B cell (primary cell): ENCODE results near the gene ANKRD23. TPM values are rescaled to one million over a fixed set of nuclear protein-coding genes. Genes with fewer than 3 reads are reported as not detected.
A peak's percentile ranks its signal among the peaks of the same experiment; 100 is the strongest.

ENCODE experiments used
- ATAC-seq: fragments of 200-7000 bp; cut with Tn5 transposase; one replicate; pipeline ENCODE4 v1.10.0; 2021; ENCODE audit warnings: low read depth, mild to moderate bottlenecking, moderate number of reproducible peaks, moderate library complexity
- CTCF ChIA-PET: fragments of 350-600 bp; sonication (Branson Sonifier 250); formaldehyde crosslinking; loops from one replicate; lab custom pipeline; 2021; ENCODE audit warnings: antibody characterized with exemption, inconsistent platforms; lab: Charles Lee
- POLR2A ChIA-PET: fragments of 350-600 bp; sonication (Branson Sonifier 250); formaldehyde crosslinking; loops from one replicate; lab custom pipeline; 2021; ENCODE audit warnings: antibody characterized with exemption; lab: Charles Lee
- DNase-seq: peaks from one replicate; pipeline ENCODE4 v3.0.0; 2013
- H2AFZ ChIP-seq: 2 replicates; pipeline ENCODE4 v1.6.1; 2012; ENCODE audit warnings: mild to moderate bottlenecking, low read depth, low read length; ENCODE audit not compliant: insufficient read depth, poor library complexity, severe bottlenecking
- H3K27ac ChIP-seq, 2 donors: 1 replicate in 1 of 2; 2 replicates in 1 of 2; pipeline ENCODE4 v1.5.1; 2012 to 2013; ENCODE audit warnings: low read length in 2 of 2, mild to moderate bottlenecking in 2 of 2, moderate library complexity in 1 of 2
- H3K27me3 ChIP-seq, 4 experiments: fragments of 200-600 bp in 1 of 4; sonication (generic) in 1 of 4; replicated peaks in 1 of 4; 1 replicate in 2 of 4; 2 replicates in 2 of 4; pipeline versions ENCODE4 v1.6.1 to v1.7.0; 2013 to 2016; ENCODE audit warnings: low read length in 3 of 4, mild to moderate bottlenecking in 2 of 4, mixed read lengths in 1 of 4, moderate library complexity in 1 of 4; ENCODE audit not compliant: insufficient read depth in 4 of 4, control insufficient read depth in 3 of 4; ENCODE audit errors: control extremely low read depth in 1 of 4
- H3K36me3 ChIP-seq, 2 experiments: replicated peaks in 1 of 2; 1 replicate in 1 of 2; 2 replicates in 1 of 2; pipeline versions ENCODE4 v1.6.1 to v1.7.1; 2013; ENCODE audit warnings: low read length in 1 of 2; ENCODE audit not compliant: insufficient read depth in 2 of 2, control insufficient read depth in 1 of 2; ENCODE audit errors: control extremely low read depth in 1 of 2, extremely low read depth in 1 of 2
- H3K4me1 ChIP-seq, 2 donors: fragments of 200-600 bp in 1 of 2; sonication (generic) in 1 of 2; 1 replicate in 1 of 2; 2 replicates in 1 of 2; pipeline versions ENCODE4 v1.5.1 to v1.6.1; 2013 to 2017; ENCODE audit warnings: low read length in 2 of 2; ENCODE audit not compliant: control insufficient read depth in 2 of 2, insufficient read depth in 2 of 2
- H3K4me2 ChIP-seq: replicated peaks from 2 replicates; pipeline ENCODE3; 2012; ENCODE audit warnings: mild to moderate bottlenecking, low read depth, low read length; ENCODE audit not compliant: poor library complexity, severe bottlenecking
- H3K4me3 ChIP-seq, 5 experiments: fragments of 200-600 bp in 1 of 5; sonication (generic) in 1 of 5; 1 replicate in 3 of 5; 2 replicates in 2 of 5; pipeline versions ENCODE4 v1.5.1 to v1.7.0; 2011 to 2016; ENCODE audit warnings: low read length in 4 of 5, mild to moderate bottlenecking in 4 of 5, low read depth in 2 of 5, control low read depth in 1 of 5, moderate library complexity in 1 of 5; ENCODE audit not compliant: insufficient read depth in 1 of 5; ENCODE audit errors: control extremely low read depth in 1 of 5, extremely low read depth in 1 of 5
- H3K79me2 ChIP-seq: fragments of 200-600 bp; sonication (generic); one replicate; pipeline ENCODE4 v1.6.0; 2016; ENCODE audit warnings: low read length; ENCODE audit not compliant: control insufficient read depth, insufficient read depth
- H3K9ac ChIP-seq: fragments of 200-600 bp; sonication (generic); 2 replicates; pipeline ENCODE4 v1.6.1; 2017; ENCODE audit warnings: mild to moderate bottlenecking, low read length, moderate library complexity
- H3K9me3 ChIP-seq, 3 donors: one replicate each; pipeline versions ENCODE4 v1.6.1 to v1.7.1; 2013; ENCODE audit warnings: low read length in 2 of 3; ENCODE audit not compliant: control insufficient read depth in 2 of 3, insufficient read depth in 1 of 3; ENCODE audit errors: control extremely low read depth in 1 of 3
- H4K20me1 ChIP-seq: 2 replicates; pipeline ENCODE4 v1.6.0; 2012; ENCODE audit warnings: mild to moderate bottlenecking, low read length; ENCODE audit not compliant: insufficient read depth, control insufficient read depth, poor library complexity, severe bottlenecking
- H3K27ac Mint-ChIP-seq: one replicate; pipeline ENCODE4 v1.8.0; 2021; ENCODE audit warnings: mixed read lengths
- H3K27me3 Mint-ChIP-seq: one replicate; pipeline ENCODE4 v1.8.0; 2021; ENCODE audit warnings: mixed read lengths
- H3K4me1 Mint-ChIP-seq: one replicate; pipeline ENCODE4 v1.8.0; 2021; ENCODE audit warnings: mixed read lengths
- H3K4me3 Mint-ChIP-seq: one replicate; pipeline ENCODE4 v1.8.0; 2021; ENCODE audit warnings: mixed read lengths
- H3K9me3 Mint-ChIP-seq: one replicate; pipeline ENCODE4 v1.8.0; 2022; ENCODE audit warnings: mixed read lengths; ENCODE audit not compliant: insufficient read depth
- CTCF ChIP-seq: fragments of 200-600 bp; IDR thresholded peaks from one replicate; pipeline ENCODE4 v1.8.0; 2022; ENCODE audit warnings: antibody characterized with exemption, mild to moderate bottlenecking
- EZH2 ChIP-seq: IDR thresholded peaks from 2 replicates; pipeline ENCODE4 v1.6.1; 2012; ENCODE audit warnings: borderline replicate concordance, low read depth, mild to moderate bottlenecking, moderate library complexity, low read length; ENCODE audit not compliant: insufficient read depth, poor library complexity, severe bottlenecking
- WGBS: methylation state at CpG from one replicate; pipeline ENCODE4 v1.1.5; 2013; ENCODE audit warnings: missing lambda C conversion rate; ENCODE audit not compliant: insufficient coverage; 5-methylcytosine and 5-hydroxymethylcytosine counted together
- intact Hi-C: fragments of 100-400 bp; cut with micrococcal nuclease; formaldehyde crosslinking; loops from one replicate; pipeline ENCODE4 v1.10.0; 2022
- polyA plus RNA-seq: library from polyadenylated mRNA; depleted of rRNA; stranded (reverse); fragments of >200 nt; gene quantifications from 2 replicates; pipeline ENCODE4 v1.2.3, GENCODE V29; 2012
- total RNA-seq, 2 donors: library from RNA; stranded (reverse); fragments of 120-200 nt in 1 of 2; gene quantifications; 1 replicate in 1 of 2; 2 replicates in 1 of 2; pipeline versions ENCODE4 v1.2.3 to v1.2.4, GENCODE V29; 2013 to 2022

Gene ANKRD23
- total and polyA plus RNA-seq, 2 donors (not counting 1 experiment from before 2014, with no cell fraction given), result 8.8 to 11.3 TPM

GRCh38 chr2:96859681-96860064, 15.9 kb upstream of the ANKRD23 start:
- TF ChIP-seq EZH2 (no peak), CTCF (no peak)
- Mint-ChIP-seq H3K9me3 (no peaks in the 10 kb centered on the region), H3K4me1 (peaks cover 17% of the 10 kb centered on the region), H3K27ac (no peak overlapping the region), H3K4me3 (peak overlapping the region; percentile 86), H3K27me3 (no peaks in the 10 kb centered on the region)
- H3K27me3 ChIP-seq, result peaks cover 0 to 10% (median 0%) of the 10 kb centered on the region in 4 experiments
- 94% methylated on average over 2 of the region's 4 CpGs for WGBS
- no peak overlapping the region for H3K27ac ChIP-seq
- no peaks in the 10 kb centered on the region for H3K36me3 ChIP-seq
- peaks cover 20% of the 10 kb centered on the region for H3K79me2 ChIP-seq
- no peak for ATAC-seq
- H3K9ac ChIP-seq, result no peak overlapping the region
- H3K9me3 ChIP-seq, result no peaks in the 10 kb centered on the region
- H3K4me1 ChIP-seq, result peaks cover 16 to 20% of the 10 kb centered on the region in 2 donors
- POLR2A ChIA-PET, result no interaction called here
- CTCF ChIA-PET, result interaction anchor here (0.6 kb wide), 1 partner anchor 450 kb away, joined by 3 read pairs; no protein-coding TSS in a partner anchor
- H3K4me2 ChIP-seq, result no peak overlapping the region
- intact Hi-C loops, result loop anchor here (2.0 to 5.0 kb wide), 2 partner anchors 99 to 322 kb away; partner anchors contain the start of genes ARID5A and CNNM4
- no peak overlapping the region for H2AFZ ChIP-seq
- DNase-seq, result no peak
- H4K20me1 ChIP-seq, result peaks cover 6% of the 10 kb centered on the region
- no peak overlapping the region for H3K4me3 ChIP-seq

GRCh38 chr2:96859099-96859649, 15.4 kb upstream of the ANKRD23 start:
- H3K4me2 ChIP-seq, result peak overlapping the region; percentile 95
- intact Hi-C loops, result loop anchor here (2.0 to 5.0 kb wide), 2 partner anchors 98 to 322 kb away; partner anchors contain the start of genes ARID5A and CNNM4

More at GRCh38 chr2:96859099-96859649, 15.4 kb upstream of the ANKRD23 start:
- Histone ChIP-seq H3K27me3 (peaks cover 0 to 10% (median 0%) of the 10 kb centered on the region in 4 experiments), H4K20me1 (peaks cover 6% of the 10 kb centered on the region), H3K27ac (no peak overlapping the region), H3K9me3 (no peaks in the 10 kb centered on the region), H3K9ac (no peak overlapping the region), H3K4me1 (peaks cover 16 to 20% of the 10 kb centered on the region in 2 donors), H3K36me3 (no peaks in the 10 kb centered on the region), H3K4me3 (peak overlapping the region in 2 of 5 experiments; percentile 58 to 85), H2AFZ (no peak overlapping the region), H3K79me2 (peaks cover 20% of the 10 kb centered on the region)
- 94% methylated on average over 9 of the region's 11 CpGs for WGBS
- ChIA-PET CTCF (interaction anchor here (2.1 to 3.3 kb wide), 5 partner anchors 88 to 100 kb away, joined by 10 to 45 read pairs (median 11); no protein-coding TSS in a partner anchor), POLR2A (no interaction called here)
- Mint-ChIP-seq H3K27ac (peak overlapping the region; percentile 6), H3K27me3 (no peaks in the 10 kb centered on the region), H3K4me1 (peaks cover 17% of the 10 kb centered on the region), H3K4me3 (peak overlapping the region; percentile 86), H3K9me3 (no peaks in the 10 kb centered on the region)
- TF ChIP-seq CTCF, result no peak
- TF ChIP-seq EZH2, result no peak
- ATAC-seq (no peak), DNase-seq (no peak)
